Neural cell (in vitro differentiated cells): ENCODE results near the gene RRAGB. TPM values are rescaled to one million over a fixed set of nuclear protein-coding genes. Genes with fewer than 3 reads are reported as not detected.
"Not testable (repeated sequence)": the region's sequence is repeated elsewhere in the genome, so short reads cannot be mapped to it uniquely, and the experiment has no call there.

Source experiments
- H2AFZ ChIP-seq: fragments of 200-600, 300-800 bp; sonication (generic), shearing (Covaris generic); 2 replicates; pipeline ENCODE4 v1.6.0; 2014; ENCODE audit warnings: low read depth, mild to moderate bottlenecking, antibody characterized with exemption, low read length, moderate library complexity
- H3F3A ChIP-seq: fragments of 200-600 bp; shearing (Covaris generic); 2 replicates; pipeline ENCODE4 v1.6.1; 2016; ENCODE audit warnings: mild to moderate bottlenecking, moderate library complexity, mixed read lengths, antibody characterized with exemption, low read length; ENCODE audit not compliant: insufficient read depth, poor library complexity, severe bottlenecking
- H3K27ac ChIP-seq: fragments of 200-600, 300-800 bp; sonication (generic), shearing (Covaris generic); 2 replicates; pipeline ENCODE4 v1.5.1; 2014; ENCODE audit warnings: mild to moderate bottlenecking, low read length, moderate library complexity
- H3K27me3 ChIP-seq: fragments of 300-800, 200-600 bp; sonication (generic), shearing (Covaris generic); 2 replicates; pipeline ENCODE4 v1.6.0; 2014; ENCODE audit warnings: mild to moderate bottlenecking, low read depth, low read length, moderate library complexity; ENCODE audit not compliant: insufficient read depth
- H3K36me3 ChIP-seq: fragments of 300-800, 200-600 bp; sonication (generic), shearing (Covaris generic); 2 replicates; pipeline ENCODE4 v1.5.1; 2014; ENCODE audit warnings: mild to moderate bottlenecking, antibody characterized with exemption, low read length, moderate library complexity; ENCODE audit not compliant: insufficient read depth
- H3K4me2 ChIP-seq: fragments of 300-800, 200-600 bp; sonication (generic), shearing (Covaris generic); 2 replicates; pipeline ENCODE4 v1.6.0; 2014; ENCODE audit warnings: mild to moderate bottlenecking, low read length
- H3K4me3 ChIP-seq: fragments of 300-800, 200-600 bp; sonication (generic), shearing (Covaris generic); 2 replicates; pipeline ENCODE4 v1.5.1; 2014; ENCODE audit warnings: mild to moderate bottlenecking, low read length, moderate library complexity
- H3K79me2 ChIP-seq: fragments of 200-600 bp; shearing (Covaris generic); replicated peaks from 2 replicates; pipeline ENCODE4 v1.6.0; 2014; ENCODE audit warnings: mild to moderate bottlenecking, low read length, moderate library complexity; ENCODE audit not compliant: insufficient read depth
- H3K9ac ChIP-seq: fragments of 300-800, 200-600 bp; sonication (generic), shearing (Covaris generic); 2 replicates; pipeline ENCODE4 v1.6.1; 2016; ENCODE audit warnings: mild to moderate bottlenecking, low read length, mixed read lengths
- H3K9me2 ChIP-seq: fragments of 200-600 bp; shearing (Covaris generic); 2 replicates; pipeline ENCODE4 v1.6.1; 2016; ENCODE audit warnings: mild to moderate bottlenecking, low read length, mixed read lengths; ENCODE audit not compliant: insufficient read depth
- H3K9me3 ChIP-seq: fragments of 200-600, 300-800 bp; sonication (generic), shearing (Covaris generic); 2 replicates; pipeline ENCODE4 v1.6.1; 2016; ENCODE audit warnings: mild to moderate bottlenecking, mixed run types, low read length, moderate library complexity, mixed read lengths
- H4K20me1 ChIP-seq: fragments of 200-600 bp; shearing (Covaris generic); 2 replicates; pipeline ENCODE4 v1.6.1; 2016; ENCODE audit warnings: mild to moderate bottlenecking, mixed run types; ENCODE audit not compliant: insufficient read depth
- EP300 ChIP-seq: fragments of 450-650 bp; conservative IDR thresholded peaks from 2 replicates; pipeline ENCODE4 v1.6.1; 2014; ENCODE audit warnings: antibody characterized with exemption, mild to moderate bottlenecking, moderate library complexity; ENCODE audit not compliant: poor library complexity, severe bottlenecking
- EZH2 ChIP-seq: fragments of 200-600, 300-800 bp; shearing (Covaris generic), sonication (generic); IDR thresholded peaks from 2 replicates; pipeline ENCODE4 v1.6.1; 2014; ENCODE audit warnings: antibody characterized with exemption, low read length, borderline replicate concordance, mild to moderate bottlenecking; ENCODE audit not compliant: insufficient read depth, poor library complexity, severe bottlenecking
- MXI1 ChIP-seq: fragments of 450-650 bp; conservative IDR thresholded peaks from 2 replicates; pipeline ENCODE4 v1.6.1; 2014; ENCODE audit warnings: antibody characterized with exemption, mild to moderate bottlenecking; ENCODE audit not compliant: poor library complexity, severe bottlenecking
- POLR2AphosphoS5 ChIP-seq: IDR thresholded peaks from 2 replicates; pipeline ENCODE4 v1.6.1; 2012
- RAD21 ChIP-seq: fragments of 450-650 bp; conservative IDR thresholded peaks from 2 replicates; pipeline ENCODE4 v1.6.1; 2014; ENCODE audit warnings: antibody characterized with exemption, mild to moderate bottlenecking, moderate library complexity
- SMC3 ChIP-seq: fragments of 450-650 bp; conservative IDR thresholded peaks from 2 replicates; pipeline ENCODE4 v1.6.1; 2014; ENCODE audit warnings: antibody characterized with exemption, mild to moderate bottlenecking, moderate library complexity; ENCODE audit not compliant: poor library complexity
- TAF1 ChIP-seq: IDR thresholded peaks from 2 replicates; pipeline ENCODE4 v1.6.1; 2012; ENCODE audit warnings: low read depth
- polyA plus RNA-seq: library from polyadenylated mRNA; depleted of rRNA; stranded (reverse); fragments of >200 nt; gene quantifications from 2 replicates; pipeline ENCODE4 v1.2.3, GENCODE V29; 2014
- TF ChIP-seq, protein P1 (sequence below): IDR thresholded peaks from 2 replicates; pipeline ENCODE4 v1.6.1; 2012; ENCODE audit warnings: borderline replicate concordance
- TF ChIP-seq, protein P2 (sequence below): fragments of 450-650 bp; IDR thresholded peaks from 2 replicates; pipeline ENCODE4 v1.5.1; 2014; ENCODE audit warnings: antibody characterized with exemption, mild to moderate bottlenecking, moderate library complexity; ENCODE audit not compliant: poor library complexity, severe bottlenecking

RRAGB gene
- polyA plus RNA-seq, 1 donor from 2014 or later: 124 TPM

DNA sequence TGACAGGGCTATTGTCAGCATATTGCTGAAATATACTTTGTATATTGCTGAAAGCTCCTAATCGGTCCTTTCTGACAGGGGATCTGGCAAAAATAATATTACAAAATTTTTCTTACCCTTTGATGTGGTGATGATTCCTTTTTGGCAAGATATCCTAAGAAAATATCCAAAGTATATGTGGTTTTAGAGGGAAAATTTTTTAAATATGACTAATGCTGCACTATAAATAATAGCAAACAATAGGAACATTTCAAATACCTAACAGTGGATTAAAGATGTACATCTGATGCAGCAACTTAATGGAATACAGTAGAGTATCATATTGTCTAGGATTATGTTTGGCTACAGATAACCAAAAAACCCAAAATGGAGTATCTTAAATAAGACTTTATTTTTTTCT, 49.6 kb downstream of the RRAGB start:
- TF ChIP-seq MXI1 (no peak), EZH2 (no peak), EP300 (no peak), POLR2AphosphoS5 (no peak), TAF1 (no peak), RAD21 (no peak), SMC3 (no peak)
- TF ChIP-seq, protein P1, sequence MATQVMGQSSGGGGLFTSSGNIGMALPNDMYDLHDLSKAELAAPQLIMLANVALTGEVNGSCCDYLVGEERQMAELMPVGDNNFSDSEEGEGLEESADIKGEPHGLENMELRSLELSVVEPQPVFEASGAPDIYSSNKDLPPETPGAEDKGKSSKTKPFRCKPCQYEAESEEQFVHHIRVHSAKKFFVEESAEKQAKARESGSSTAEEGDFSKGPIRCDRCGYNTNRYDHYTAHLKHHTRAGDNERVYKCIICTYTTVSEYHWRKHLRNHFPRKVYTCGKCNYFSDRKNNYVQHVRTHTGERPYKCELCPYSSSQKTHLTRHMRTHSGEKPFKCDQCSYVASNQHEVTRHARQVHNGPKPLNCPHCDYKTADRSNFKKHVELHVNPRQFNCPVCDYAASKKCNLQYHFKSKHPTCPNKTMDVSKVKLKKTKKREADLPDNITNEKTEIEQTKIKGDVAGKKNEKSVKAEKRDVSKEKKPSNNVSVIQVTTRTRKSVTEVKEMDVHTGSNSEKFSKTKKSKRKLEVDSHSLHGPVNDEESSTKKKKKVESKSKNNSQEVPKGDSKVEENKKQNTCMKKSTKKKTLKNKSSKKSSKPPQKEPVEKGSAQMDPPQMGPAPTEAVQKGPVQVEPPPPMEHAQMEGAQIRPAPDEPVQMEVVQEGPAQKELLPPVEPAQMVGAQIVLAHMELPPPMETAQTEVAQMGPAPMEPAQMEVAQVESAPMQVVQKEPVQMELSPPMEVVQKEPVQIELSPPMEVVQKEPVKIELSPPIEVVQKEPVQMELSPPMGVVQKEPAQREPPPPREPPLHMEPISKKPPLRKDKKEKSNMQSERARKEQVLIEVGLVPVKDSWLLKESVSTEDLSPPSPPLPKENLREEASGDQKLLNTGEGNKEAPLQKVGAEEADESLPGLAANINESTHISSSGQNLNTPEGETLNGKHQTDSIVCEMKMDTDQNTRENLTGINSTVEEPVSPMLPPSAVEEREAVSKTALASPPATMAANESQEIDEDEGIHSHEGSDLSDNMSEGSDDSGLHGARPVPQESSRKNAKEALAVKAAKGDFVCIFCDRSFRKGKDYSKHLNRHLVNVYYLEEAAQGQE: no peak
- TF ChIP-seq, protein P2, sequence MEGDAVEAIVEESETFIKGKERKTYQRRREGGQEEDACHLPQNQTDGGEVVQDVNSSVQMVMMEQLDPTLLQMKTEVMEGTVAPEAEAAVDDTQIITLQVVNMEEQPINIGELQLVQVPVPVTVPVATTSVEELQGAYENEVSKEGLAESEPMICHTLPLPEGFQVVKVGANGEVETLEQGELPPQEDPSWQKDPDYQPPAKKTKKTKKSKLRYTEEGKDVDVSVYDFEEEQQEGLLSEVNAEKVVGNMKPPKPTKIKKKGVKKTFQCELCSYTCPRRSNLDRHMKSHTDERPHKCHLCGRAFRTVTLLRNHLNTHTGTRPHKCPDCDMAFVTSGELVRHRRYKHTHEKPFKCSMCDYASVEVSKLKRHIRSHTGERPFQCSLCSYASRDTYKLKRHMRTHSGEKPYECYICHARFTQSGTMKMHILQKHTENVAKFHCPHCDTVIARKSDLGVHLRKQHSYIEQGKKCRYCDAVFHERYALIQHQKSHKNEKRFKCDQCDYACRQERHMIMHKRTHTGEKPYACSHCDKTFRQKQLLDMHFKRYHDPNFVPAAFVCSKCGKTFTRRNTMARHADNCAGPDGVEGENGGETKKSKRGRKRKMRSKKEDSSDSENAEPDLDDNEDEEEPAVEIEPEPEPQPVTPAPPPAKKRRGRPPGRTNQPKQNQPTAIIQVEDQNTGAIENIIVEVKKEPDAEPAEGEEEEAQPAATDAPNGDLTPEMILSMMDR: no peak
- no peaks in the 10 kb centered on the region for H3F3A ChIP-seq
- H3K9me2 ChIP-seq: no peaks in the 10 kb centered on the region
- H3K27ac ChIP-seq: no peak overlapping the region
- H3K4me3 ChIP-seq: no peak overlapping the region
- no peak overlapping the region for H2AFZ ChIP-seq
- H3K9me3 ChIP-seq: no peaks in the 10 kb centered on the region
- no peaks in the 10 kb centered on the region for H3K36me3 ChIP-seq
- no peaks in the 10 kb centered on the region for H3K79me2 ChIP-seq
- no peaks in the 10 kb centered on the region for H4K20me1 ChIP-seq
- no peak overlapping the region for H3K4me2 ChIP-seq
- H3K9ac ChIP-seq: no peak overlapping the region
- H3K27me3 ChIP-seq: no peaks in the 10 kb centered on the region

DNA sequence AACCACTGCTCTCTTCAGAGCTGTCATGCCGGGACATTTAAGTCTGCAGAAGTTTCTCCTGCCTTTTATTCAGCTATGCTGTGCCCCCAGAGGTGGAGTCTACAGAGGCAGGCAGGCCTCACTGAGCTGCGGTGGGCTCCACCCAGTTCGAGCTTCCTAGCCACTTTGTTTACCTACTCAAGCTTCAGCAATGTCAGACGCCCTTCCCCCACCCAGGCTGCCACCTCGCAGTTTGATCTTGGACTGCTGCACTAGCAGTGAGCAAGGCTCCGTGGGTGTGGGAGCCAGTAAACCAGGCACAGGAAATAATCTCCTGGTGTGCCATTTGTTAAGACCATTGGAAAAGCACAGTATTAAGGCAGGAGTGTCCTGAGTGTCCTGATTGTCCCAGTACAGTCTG, 56.9 kb downstream of the RRAGB start:
- H3K9me3 ChIP-seq, H3K36me3 ChIP-seq, H3K4me3 ChIP-seq, H3K4me2 ChIP-seq, H2AFZ ChIP-seq, H3K79me2 ChIP-seq, H3K9ac ChIP-seq, H3K9me2 ChIP-seq, H3K27me3 ChIP-seq, H3K27ac ChIP-seq, H4K20me1 ChIP-seq, H3F3A ChIP-seq: not testable (repeated sequence)

DNA sequence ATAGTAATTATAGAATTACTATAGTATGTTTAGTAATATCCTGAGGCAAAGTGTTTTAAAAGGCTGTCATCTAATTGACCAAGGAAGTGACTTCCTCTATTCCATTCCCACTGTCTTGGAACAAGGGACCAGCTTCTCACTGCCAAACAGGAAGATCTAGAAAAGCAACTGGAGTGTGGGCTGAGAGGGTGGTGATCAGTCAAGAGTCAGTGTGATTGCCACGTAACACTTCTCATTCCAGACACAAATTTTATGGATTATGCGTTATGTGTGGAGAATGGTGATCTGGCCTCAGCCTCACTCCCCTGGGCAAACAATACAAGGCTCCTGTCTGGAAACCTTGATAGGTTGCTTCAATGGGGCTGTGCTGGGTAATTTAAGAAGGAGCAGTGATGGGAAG, 60.0 kb downstream of the RRAGB start:
- Histone ChIP-seq H4K20me1 (no peaks in the 10 kb centered on the region), H3K9ac (no peak overlapping the region), H3K79me2 (no peaks in the 10 kb centered on the region), H3K9me3 (no peaks in the 10 kb centered on the region), H3K36me3 (no peaks in the 10 kb centered on the region), H3K9me2 (no peaks in the 10 kb centered on the region), H3K27ac (no peak overlapping the region), H3F3A (no peaks in the 10 kb centered on the region), H2AFZ (no peak overlapping the region), H3K4me2 (no peak overlapping the region), H3K27me3 (no peaks in the 10 kb centered on the region), H3K4me3 (no peak overlapping the region)
- no peak for TF ChIP-seq EZH2
- no peak for TF ChIP-seq EP300
- TF ChIP-seq RAD21: no peak
- no peak for TF ChIP-seq TAF1
- TF ChIP-seq, protein P1: no peak
- no peak for TF ChIP-seq MXI1
- TF ChIP-seq SMC3: no peak
- no peak for TF ChIP-seq POLR2AphosphoS5
- TF ChIP-seq, protein P2: no peak
